ENCODE results near the gene ST3GAL4. TPM values are rescaled to one million over a fixed set of nuclear protein-coding genes. Genes with fewer than 3 reads are reported as not detected.
"Not testable (repeated sequence)": the region's sequence is repeated elsewhere in the genome, so short reads cannot be mapped to it uniquely, and the experiment has no call there.

ST3GAL4 gene
- total RNA-seq, 1 experiment from 2014 or later: 17.3 TPM

GRCh38 chr11:126308271-126308671, 47.2 kb upstream of the ST3GAL4 start (continued):
- no peak for TF ChIP-seq ARID4B (CRISPR knock-in tag; IDR thresholded peaks at IDR 0.05; ENCODE audit: borderline replicate concordance)
- TF ChIP-seq IRF2 (CRISPR knock-in tag; IDR thresholded peaks at IDR 0.05; ENCODE audit: borderline replicate concordance, low read depth): no peak
- TF ChIP-seq OVOL2 (CRISPR knock-in tag; IDR thresholded peaks at IDR 0.05; ENCODE audit: borderline replicate concordance): no peak
- no peak for TF ChIP-seq ZNF396 (CRISPR knock-in tag; IDR thresholded peaks at IDR 0.05; ENCODE audit: borderline replicate concordance)

GRCh38 chr11:126308771-126309170, 46.7 kb upstream of the ST3GAL4 start:
- DNase-seq (ENCODE audit: low spot score); POLR2A ChIA-PET; ATAC-seq; H3K4me3 Mint-ChIP-seq; H3K9me3 Mint-ChIP-seq; H3K27ac Mint-ChIP-seq; H3K27me3 Mint-ChIP-seq (ENCODE audit: low read depth): not testable (repeated sequence)
- CTCF ChIA-PET: interaction anchor here (0.7 to 1.1 kb wide), 2 partner anchors 161 to 172 kb away, joined by 3 to 5 read pairs; no protein-coding TSS in a partner anchor
- H3K4me1 Mint-ChIP-seq: peaks cover 14% of the 10 kb centered on the region
- H3K36me3 Mint-ChIP-seq: peaks cover 29% of the 10 kb centered on the region

- no peaks in the 10 kb centered on the region for H3K27me3 Mint-ChIP-seq (ENCODE audit: low read depth)
- DNase-seq (ENCODE audit: low spot score): peak; percentile 82
- TF ChIP-seq ZBTB43 (CRISPR knock-in tag; IDR thresholded peaks at IDR 0.05) (no peak), ZNF121 (CRISPR knock-in tag; IDR thresholded peaks at IDR 0.05) (peak; percentile 97), TEAD4 (CRISPR knock-in tag; IDR thresholded peaks at IDR 0.05) (no peak), HMGA2 (CRISPR knock-in tag; IDR thresholded peaks at IDR 0.05) (no peak), MYBL2 (CRISPR knock-in tag; IDR thresholded peaks at IDR 0.05) (no peak), ATF3 (CRISPR knock-in tag; conservative IDR thresholded peaks at IDR 0.05) (no peak), CTCF (IDR thresholded peaks at IDR 0.05) (peak; percentile 56; the same call in 1 of the 2 replicates), NR1H2 (CRISPR knock-in tag; IDR thresholded peaks at IDR 0.05) (no peak)
- peak; percentile 95 for ATAC-seq
- ChIA-PET CTCF (interaction anchor here (0.5 to 2.0 kb wide), 48 partner anchors 9 to 324 kb away, joined by 3 to 37 read pairs (median 4); partner anchors contain the start of genes FOXRED1, SRPRA, ST3GAL4 and TIRAP), POLR2A (interaction anchor here (0.9 kb wide), 1 partner anchor 60 kb away, joined by 3 read pairs; no protein-coding TSS in a partner anchor)
- H3K27ac Mint-ChIP-seq: no peak overlapping the region
- H3K36me3 Mint-ChIP-seq: peaks cover 37% of the 10 kb centered on the region
- H3K4me1 Mint-ChIP-seq: 0 out of 2 replicates have a peak, but pooled peaks cover 4% of the 10 kb centered on the region
- no peak overlapping the region for H3K4me3 Mint-ChIP-seq
- peaks cover 5% of the 10 kb centered on the region; the same call in 1 of the 2 replicates for H3K9me3 Mint-ChIP-seq
Measured at GRCh38 chr11:126310200-126310991, 45.1 kb upstream of the ST3GAL4 start.
